ENCODE results near the gene POC1B.

Gene POC1B

GRCh38 chr12:89389755-89390661 is 135.8 kb downstream of the POC1B start:
- no peak for DNase-seq (ENCODE audit: low read depth in 2 of 2)

- no peak for DNase-seq (ENCODE audit: low read depth in 2 of 2)
Measured at GRCh38 chr12:89386138-89386537, 139.7 kb downstream of the POC1B start.

- no peak for DNase-seq (ENCODE audit: low read depth in 2 of 2)
Measured at GRCh38 chr12:89384807-89385206, 141.0 kb downstream of the POC1B start.

- peak; percentile 86 to 87 for DNase-seq (ENCODE audit: low read depth in 2 of 2)
Measured at GRCh38 chr12:89384050-89384758, 141.6 kb downstream of the POC1B start.

GRCh38 chr12:89383235-89384049 is 142.4 kb downstream of the POC1B start:
- peak; percentile 42 to 45 for DNase-seq (ENCODE audit: low read depth in 2 of 2)

GRCh38 chr12:89382328-89382727 is 143.5 kb downstream of the POC1B start:
- no peak for DNase-seq (ENCODE audit: low read depth in 2 of 2)

GRCh38 chr12:89379839-89380467 is 145.9 kb downstream of the POC1B start:
- DNase-seq (ENCODE audit: low read depth in 2 of 2): no peak

- no peak for DNase-seq (ENCODE audit: low read depth in 2 of 2)
Measured at GRCh38 chr12:89379148-89379838, 146.6 kb downstream of the POC1B start.

GRCh38 chr12:89376844-89377243 is 149.0 kb downstream of the POC1B start:
- no peak for DNase-seq (ENCODE audit: low read depth in 2 of 2)

- no peak for DNase-seq (ENCODE audit: low read depth in 2 of 2)
Measured at GRCh38 chr12:89376202-89376529, 149.7 kb downstream of the POC1B start.

- peak in 1 of 2 experiments; percentile 43 for DNase-seq (ENCODE audit: low read depth in 2 of 2)
Measured at GRCh38 chr12:89373763-89374572, 151.9 kb downstream of the POC1B start.

- DNase-seq (ENCODE audit: low read depth in 2 of 2): no peak
Measured at GRCh38 chr12:89372584-89373370, 153.1 kb downstream of the POC1B start.

GRCh38 chr12:89370850-89371249 is 155.0 kb downstream of the POC1B start:
- DNase-seq (ENCODE audit: low read depth in 2 of 2): no peak

- DNase-seq (ENCODE audit: low read depth in 2 of 2): no peak
Measured at GRCh38 chr12:89370421-89370831, 155.4 kb downstream of the POC1B start.

Data from fibroblast of skin of left quadriceps (primary cell).